Measurements from ENCODE around the gene NAA38.

- peak; percentile 72 for TF ChIP-seq CTCF (IDR thresholded peaks at IDR 0.05; ENCODE audit: low read depth, low read length)
- TF ChIP-seq EZH2phosphoT487 (IDR thresholded peaks at IDR 0.05; ENCODE audit: low read depth), result no peak
Measured at GRCh38 chr17:7834957-7835813, 22.2 kb downstream of the NAA38 start.
